DMS79 (cell line): ENCODE data around the gene PEX5L.
"Not testable (repeated sequence)": the region's sequence is repeated elsewhere in the genome, so short reads cannot be mapped to it uniquely, and the experiment has no call there.

Experiments used
- DNase-seq: peaks from one replicate; lab custom pipeline; 2025; lab: John Stamatoyannopoulos, UW

Gene PEX5L

GRCh38 chr3:180036671-180037455, at the start of gene PEX5L:
TSS of gene PEX5L (minus strand) at chr3:180036937. CDS start at chr3:180036599, 338 bp downstream.
- no peak for DNase-seq

GRCh38 chr3:180085122-180085710, 48.5 kb upstream of the PEX5L start:
- DNase-seq, result no peak

- DNase-seq, result no peak
These were observed 46.0 kb upstream of the PEX5L start for GRCh38 chr3:180082699-180083098.

- DNase-seq, result no peak
These were observed 41.9 kb upstream of the PEX5L start for GRCh38 chr3:180078592-180078991.

- DNase-seq, result no peak
These were observed 36.8 kb upstream of the PEX5L start for GRCh38 chr3:180073561-180073960.

- DNase-seq, result no peak
These were observed 36.0 kb upstream of the PEX5L start for GRCh38 chr3:180072786-180073185.

- DNase-seq, result no peak
These were observed 34.2 kb upstream of the PEX5L start for GRCh38 chr3:180070925-180071324.

- DNase-seq, result no peak
These were observed 31.3 kb upstream of the PEX5L start for GRCh38 chr3:180068023-180068422.

- no peak for DNase-seq
These were observed 29.9 kb upstream of the PEX5L start for GRCh38 chr3:180066598-180066997.

GRCh38 chr3:180063783-180064182, 27.0 kb upstream of the PEX5L start:
- no peak for DNase-seq

- no peak for DNase-seq
These were observed 26.0 kb upstream of the PEX5L start for GRCh38 chr3:180062771-180063170.

- no peak for DNase-seq
These were observed 22.6 kb upstream of the PEX5L start for GRCh38 chr3:180059356-180059755.

- DNase-seq, result no peak
These were observed 21.5 kb upstream of the PEX5L start for GRCh38 chr3:180058238-180058637.

GRCh38 chr3:180055656-180056055, 18.9 kb upstream of the PEX5L start:
- DNase-seq, result not testable (repeated sequence)

- no peak for DNase-seq
These were observed 12.7 kb upstream of the PEX5L start for GRCh38 chr3:180049391-180049790.

- peak; percentile 24 for DNase-seq
These were observed 12.1 kb upstream of the PEX5L start for GRCh38 chr3:180048840-180049239.

- DNase-seq, result no peak
These were observed 11.4 kb upstream of the PEX5L start for GRCh38 chr3:180048103-180048502.

GRCh38 chr3:180040966-180041365, 4.2 kb upstream of the PEX5L start:
- no peak for DNase-seq

- DNase-seq, result no peak
These were observed 556 bp downstream of the PEX5L start for GRCh38 chr3:180036092-180036670.

GRCh38 chr3:180026997-180027396, 9.7 kb downstream of the PEX5L start:
- no peak for DNase-seq

- no peak for DNase-seq
These were observed 18.2 kb downstream of the PEX5L start for GRCh38 chr3:180018543-180018942.

- no peak for DNase-seq
These were observed 18.9 kb downstream of the PEX5L start for GRCh38 chr3:180017846-180018245.

- DNase-seq, result no peak
These were observed 24.8 kb downstream of the PEX5L start for GRCh38 chr3:180011927-180012326.
